ENCODE measurements around the gene LZTS2.

GRCh38 chr10:101047961-101048892 is 48.6 kb downstream of the LZTS2 start:
- TF ChIP-seq CTCF (conservative IDR thresholded peaks at IDR 0.05 in 1 of 2, IDR thresholded peaks at IDR 0.05 in 1 of 2; ENCODE audit: extremely low read depth in 1 of 2, insufficient read depth in 1 of 2, low read depth in 1 of 2, low read length in 2 of 2) (no peak), EZH2 (IDR thresholded peaks at IDR 0.05; ENCODE audit: borderline replicate concordance, low read length) (no peak)
